SH-SY5Y (cell line): ENCODE measurements around the gene PLAC8.

ENCODE experiments used
- GATA2 ChIP-seq: IDR thresholded peaks from 2 replicates; pipeline ENCODE4 v1.6.1; 2011; ENCODE audit warnings: mild to moderate bottlenecking, low read depth, low read length
- GATA3 ChIP-seq: IDR thresholded peaks from 2 replicates; pipeline ENCODE4 v1.6.1; 2011; ENCODE audit warnings: low read depth, mild to moderate bottlenecking, low read length, moderate library complexity

DNA sequence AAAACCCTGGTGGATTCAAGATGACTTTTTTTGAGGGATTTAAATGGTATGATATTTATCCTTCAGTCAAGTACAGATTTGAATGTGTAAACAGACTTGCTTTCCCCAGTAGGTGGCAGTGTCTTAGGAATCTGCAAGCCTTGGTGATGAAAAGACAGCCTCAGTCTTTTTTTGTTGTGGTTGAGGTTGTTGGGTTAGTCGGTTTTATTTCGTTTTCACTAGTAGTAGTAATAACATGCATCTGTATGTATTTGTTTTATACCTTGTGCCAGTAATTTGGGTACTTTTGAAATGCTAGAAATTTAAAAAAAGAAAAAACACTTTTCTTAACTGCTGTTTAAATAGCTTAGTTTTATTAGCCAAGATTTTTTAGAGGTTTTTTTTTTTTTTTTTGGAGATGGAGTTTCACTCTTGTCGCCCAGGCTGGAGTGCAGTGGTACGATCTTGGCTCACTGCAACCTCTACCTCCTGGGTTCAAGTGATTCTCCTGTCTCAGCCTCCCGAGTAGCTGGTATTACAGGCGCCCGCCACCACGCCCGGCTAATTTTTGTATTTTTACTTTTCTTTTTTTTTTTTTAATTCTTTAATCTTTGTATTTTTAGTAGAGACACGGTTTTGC is 40.3 kb downstream of the PLAC8 start:
- no peak for TF ChIP-seq GATA3
- no peak for TF ChIP-seq GATA2
